GM10266 (cell line): ENCODE results near the gene SKI.
"Not testable (repeated sequence)": the region's sequence is repeated elsewhere in the genome, so short reads cannot be mapped to it uniquely, and the experiment has no call there.

ENCODE experiments used
- DNase-seq: peaks from one replicate; pipeline ENCODE4 v3.0.0; 2012; ENCODE audit errors: extremely low spot score
- CTCF ChIP-seq: IDR thresholded peaks from 2 replicates; pipeline ENCODE4 v1.5.1; 2012; ENCODE audit warnings: mild to moderate bottlenecking, low read depth; ENCODE audit not compliant: control insufficient read depth, insufficient read depth; ENCODE audit errors: missing control alignments

Gene SKI

GRCh38 chr1:2291577-2291976 lies 63.5 kb downstream of the SKI start:
- DNase-seq = no peak
- TF ChIP-seq CTCF = no peak

- no peak for TF ChIP-seq CTCF
- DNase-seq = no peak
These were observed 64.8 kb downstream of the SKI start for GRCh38 chr1:2292725-2293450.

DNA sequence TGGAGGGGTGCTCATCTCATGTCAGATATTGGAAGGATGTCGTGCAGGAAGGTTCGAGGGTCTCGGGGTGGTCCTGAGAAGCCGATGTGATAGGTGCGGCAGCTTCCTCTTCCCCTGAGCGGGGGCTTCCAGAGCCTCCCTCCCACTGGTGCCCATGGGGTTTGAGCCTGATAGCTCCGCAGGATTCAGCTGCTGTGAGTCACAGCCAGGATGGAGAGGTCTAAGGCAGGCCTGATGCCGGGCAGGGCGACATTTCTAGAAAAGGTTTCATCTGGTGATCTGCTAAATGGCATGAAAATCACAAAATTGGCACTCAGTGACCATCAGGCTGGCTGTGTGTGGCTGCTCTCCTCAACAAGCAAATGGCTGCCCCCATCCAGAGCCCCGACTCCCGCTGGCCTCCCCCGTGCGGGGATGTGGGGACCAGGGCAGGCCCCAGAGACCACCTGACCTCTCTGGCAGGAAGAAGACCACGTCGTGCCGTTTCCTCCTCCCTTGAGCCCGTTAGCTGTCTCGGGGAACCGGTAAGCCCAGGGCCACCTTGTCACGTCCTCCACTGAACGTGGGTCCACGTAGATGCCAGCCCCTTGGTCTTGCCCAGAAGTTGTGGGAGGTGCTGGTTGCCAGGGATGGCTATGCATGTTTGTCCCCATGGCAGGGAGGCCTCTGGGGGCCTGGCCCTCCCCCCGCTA lies 66.1 kb downstream of the SKI start:
- no peak for DNase-seq
- TF ChIP-seq CTCF = no peak

DNA sequence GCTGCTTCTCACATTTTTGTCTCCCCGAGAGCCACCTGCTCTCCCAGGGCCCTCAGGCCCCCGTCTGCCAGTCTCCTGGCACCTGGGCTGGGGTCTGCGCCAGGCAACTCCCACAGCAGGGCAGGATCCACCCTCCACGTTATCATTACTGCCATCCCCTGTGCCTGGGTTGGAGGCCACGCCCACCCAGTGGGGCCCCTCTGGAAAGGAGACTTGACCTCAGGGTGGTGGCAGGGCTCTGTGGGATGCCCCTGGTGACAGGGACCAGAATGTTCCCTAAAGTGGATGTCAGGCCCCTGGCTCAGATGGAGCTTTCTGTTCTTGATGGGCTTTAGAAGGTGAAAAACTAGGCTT lies 66.6 kb downstream of the SKI start:
- no peak for TF ChIP-seq CTCF
- no peak for DNase-seq

GRCh38 chr1:2295526-2295925 lies 67.4 kb downstream of the SKI start:
- no peak for DNase-seq
- TF ChIP-seq CTCF = no peak

GRCh38 chr1:2296211-2296610 lies 68.1 kb downstream of the SKI start:
- DNase-seq = not testable (repeated sequence)

- no peak for DNase-seq
- TF ChIP-seq CTCF = no peak
These were observed 68.5 kb downstream of the SKI start for GRCh38 chr1:2296614-2297013.
